Upper lobe of left lung (tissue), 6 donors: ENCODE measurements around the gene SMTNL2. TPM values are rescaled to one million over a fixed set of nuclear protein-coding genes. Genes with fewer than 3 reads are reported as not detected.

Experiments
- ATAC-seq, 2 donors: fragments of 200-7000 bp; cut with Tn5 transposase; one replicate each; pipeline ENCODE4 v1.9.1; 2022; ENCODE audit warnings: mild to moderate bottlenecking in 2 of 2, moderate library complexity in 2 of 2; ENCODE audit not compliant: low FRiP score in 2 of 2
- DNase-seq, 2 donors: peaks; one replicate each; pipeline ENCODE4 v3.0.0-alpha.2; 2019 to 2020
- H3K27ac ChIP-seq, 4 donors: fragments of 200-600 bp; sonication (generic); one replicate each; pipeline ENCODE4 v1.5.1; 2016 to 2019
- H3K27me3 ChIP-seq, 4 donors: fragments of 200-600 bp; sonication (generic); one replicate each; pipeline ENCODE4 v1.5.1; 2017 to 2019
- H3K36me3 ChIP-seq, 4 donors: fragments of 200-600 bp; sonication (generic); one replicate each; pipeline ENCODE4 v1.5.1; 2016 to 2019
- H3K4me1 ChIP-seq, 4 donors: fragments of 200-600 bp; sonication (generic); one replicate each; pipeline ENCODE4 v1.5.1; 2018 to 2019
- H3K4me3 ChIP-seq, 4 donors: fragments of 200-600 bp; sonication (generic); one replicate each; pipeline ENCODE4 v1.5.1; 2017 to 2019; ENCODE audit warnings: mild to moderate bottlenecking in 2 of 4, moderate library complexity in 1 of 4
- H3K9me3 ChIP-seq, 4 donors: fragments of 200-600 bp; sonication (generic); one replicate each; pipeline ENCODE4 v1.5.1; 2018 to 2019
- EP300 ChIP-seq, 4 donors: sonication (generic); formaldehyde crosslinking; IDR thresholded peaks; one replicate each; pipeline ENCODE4 v1.5.1; 2017; ENCODE audit warnings: antibody characterized with exemption in 4 of 4, control low read depth in 2 of 4
- POLR2A ChIP-seq, 4 donors: fragments of 450-650 bp; IDR thresholded peaks; one replicate each; pipeline ENCODE4 v1.5.1; 2016 to 2017; ENCODE audit warnings: antibody characterized with exemption in 4 of 4, mild to moderate bottlenecking in 2 of 4
- POLR2AphosphoS5 ChIP-seq, 2 donors: sonication (generic); formaldehyde crosslinking; IDR thresholded peaks; one replicate each; pipeline ENCODE4 v1.5.1; 2017; ENCODE audit warnings: antibody characterized with exemption in 2 of 2
- WGBS, 2 donors: methylation state at CpG; one replicate each; pipeline ENCODE4 v1.1.5; 2017 to 2018; 5-methylcytosine and 5-hydroxymethylcytosine counted together
- total RNA-seq, 6 donors: library from RNA; depleted of rRNA in 4 of 6; stranded (reverse); fragments of >200 nt in 4 of 6; gene quantifications; one replicate each; pipeline versions ENCODE4 v1.1.0 to v1.2.1, GENCODE V29; 2016 to 2021
- TF ChIP-seq, protein P1 (sequence below), 6 experiments: fragments of 450-650 bp in 4 of 6; fragments of 200-600 bp in 2 of 6; sonication (generic) in 2 of 6; IDR thresholded peaks; one replicate each; pipeline ENCODE4 v1.5.1; 2016 to 2019; ENCODE audit warnings: antibody characterized with exemption in 6 of 6
- donor health status: DM: no; HTN: no; CAD: no; lungs with moderate emphysema.
- donor health status: DM: no; HTN: yes; CAD: no; lungs with severe emphysema.

SMTNL2 gene
- total RNA-seq, 6 donors from 2014 or later, result 0.49 to 7.3 (median 3.6) TPM

DNA sequence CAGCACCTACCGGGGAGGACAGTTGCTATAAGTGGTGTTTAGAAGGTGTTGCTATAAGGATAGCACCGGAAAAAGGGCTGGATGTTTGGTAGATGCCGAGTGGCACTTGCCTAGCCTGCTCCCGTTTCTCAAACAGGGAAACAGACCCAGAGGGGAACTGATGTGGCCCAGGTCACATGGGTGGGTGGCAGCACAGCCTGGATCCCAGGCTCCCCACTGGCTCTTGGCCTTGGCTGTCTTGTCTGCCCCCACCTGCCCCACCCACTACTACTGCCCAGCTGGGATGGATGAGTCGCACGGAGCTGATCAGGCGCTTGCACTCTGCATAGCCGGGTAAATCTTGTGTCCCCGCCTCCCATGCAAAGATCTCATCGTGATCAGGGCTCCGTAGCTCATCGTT, 7.2 kb downstream of the SMTNL2 start:
- TF ChIP-seq POLR2AphosphoS5 (IDR thresholded peaks at IDR 0.05) (peak in 1 of 2 donors; percentile 17), EP300 (IDR thresholded peaks at IDR 0.05) (no peak)
- Histone ChIP-seq H3K27ac (peak overlapping the region in 3 of 4 donors; percentile 10 to 39 (median 16)), H3K9me3 (no peaks in the 10 kb centered on the region), H3K36me3 (no peaks in the 10 kb centered on the region), H3K27me3 (no peaks in the 10 kb centered on the region), H3K4me1 (peaks cover 6 to 13% (median 8%) of the 10 kb centered on the region in 4 donors), H3K4me3 (no peak overlapping the region)
- WGBS, 2 donors, result 61 to 69% methylated on average over 9 to 12 of the region's 12 CpGs
- DNase-seq, result no peak
- peak in 1 of 2 donors; percentile 25 for ATAC-seq

DNA sequence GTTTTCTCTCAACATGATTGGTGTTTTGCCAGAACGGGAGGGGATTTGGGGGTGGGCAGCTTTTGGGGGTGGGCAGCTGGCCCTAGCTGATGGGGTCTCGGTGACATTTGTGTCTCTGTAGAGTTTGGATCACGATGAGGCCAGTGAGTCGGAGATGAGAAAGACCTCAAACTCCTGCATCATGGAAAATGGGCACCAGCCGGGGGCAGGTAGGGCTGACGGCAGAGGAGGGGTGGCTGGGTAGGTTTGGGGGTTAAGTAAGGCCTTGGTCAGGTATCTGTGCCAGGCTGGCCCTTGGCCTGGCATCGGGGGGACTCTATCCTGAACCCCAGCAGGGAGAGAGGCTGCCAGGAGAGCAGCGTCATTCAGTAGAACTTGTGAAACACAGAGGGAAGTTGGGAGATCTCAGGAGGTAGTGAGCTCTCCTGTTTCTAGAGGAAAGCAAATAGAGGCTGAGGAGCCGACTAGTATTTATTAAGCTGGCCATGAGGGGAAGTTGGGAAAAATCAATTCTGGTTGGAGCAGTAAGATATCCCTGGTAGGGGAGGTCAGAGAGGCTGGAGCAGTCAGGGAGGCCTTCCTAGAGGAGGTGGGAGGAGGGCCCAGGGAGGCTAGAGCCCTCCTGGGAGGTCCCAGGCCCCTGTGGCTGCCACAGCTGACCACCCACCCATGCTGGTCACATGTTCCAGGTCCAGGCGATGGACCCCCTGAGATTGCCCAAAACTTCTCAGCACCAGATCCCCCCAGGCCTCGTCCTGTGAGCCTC, 8.1 kb downstream of the SMTNL2 start:
- H3K9me3 ChIP-seq, result no peaks in the 10 kb centered on the region
- H3K4me3 ChIP-seq, result no peak overlapping the region
- peaks cover 6 to 13% (median 8%) of the 10 kb centered on the region in 4 donors for H3K4me1 ChIP-seq
- DNase-seq, result no peak
- TF ChIP-seq POLR2AphosphoS5 (IDR thresholded peaks at IDR 0.05) (no peak), POLR2A (IDR thresholded peaks at IDR 0.05) (no peak), EP300 (IDR thresholded peaks at IDR 0.05) (no peak)
- TF ChIP-seq, protein P1, sequence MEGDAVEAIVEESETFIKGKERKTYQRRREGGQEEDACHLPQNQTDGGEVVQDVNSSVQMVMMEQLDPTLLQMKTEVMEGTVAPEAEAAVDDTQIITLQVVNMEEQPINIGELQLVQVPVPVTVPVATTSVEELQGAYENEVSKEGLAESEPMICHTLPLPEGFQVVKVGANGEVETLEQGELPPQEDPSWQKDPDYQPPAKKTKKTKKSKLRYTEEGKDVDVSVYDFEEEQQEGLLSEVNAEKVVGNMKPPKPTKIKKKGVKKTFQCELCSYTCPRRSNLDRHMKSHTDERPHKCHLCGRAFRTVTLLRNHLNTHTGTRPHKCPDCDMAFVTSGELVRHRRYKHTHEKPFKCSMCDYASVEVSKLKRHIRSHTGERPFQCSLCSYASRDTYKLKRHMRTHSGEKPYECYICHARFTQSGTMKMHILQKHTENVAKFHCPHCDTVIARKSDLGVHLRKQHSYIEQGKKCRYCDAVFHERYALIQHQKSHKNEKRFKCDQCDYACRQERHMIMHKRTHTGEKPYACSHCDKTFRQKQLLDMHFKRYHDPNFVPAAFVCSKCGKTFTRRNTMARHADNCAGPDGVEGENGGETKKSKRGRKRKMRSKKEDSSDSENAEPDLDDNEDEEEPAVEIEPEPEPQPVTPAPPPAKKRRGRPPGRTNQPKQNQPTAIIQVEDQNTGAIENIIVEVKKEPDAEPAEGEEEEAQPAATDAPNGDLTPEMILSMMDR (IDR thresholded peaks at IDR 0.05), result no peak
- no peak for ATAC-seq
- H3K27me3 ChIP-seq, result no peaks in the 10 kb centered on the region
- WGBS, 2 donors, result 78 to 83% methylated on average over 10 to 11 of the region's 11 CpGs
- peak overlapping the region in 3 of 4 donors; percentile 16 to 39 (median 28) for H3K27ac ChIP-seq
- H3K36me3 ChIP-seq, result no peaks in the 10 kb centered on the region

GRCh38 chr17:4593021-4593421, 8.7 kb downstream of the SMTNL2 start:
- ATAC-seq, result no peak
- Histone ChIP-seq H3K4me3 (no peak overlapping the region), H3K27ac (peak overlapping the region in 3 of 4 donors; percentile 9 to 39 (median 28)), H3K27me3 (no peaks in the 10 kb centered on the region), H3K9me3 (no peaks in the 10 kb centered on the region), H3K4me1 (peaks cover 6 to 13% (median 8%) of the 10 kb centered on the region in 4 donors), H3K36me3 (no peaks in the 10 kb centered on the region)
- no peak for DNase-seq
- 89 to 92% methylated on average over 7 to 14 of the region's 14 CpGs for WGBS, 2 donors
- TF ChIP-seq POLR2AphosphoS5 (IDR thresholded peaks at IDR 0.05) (no peak), POLR2A (IDR thresholded peaks at IDR 0.05) (no peak), EP300 (IDR thresholded peaks at IDR 0.05) (no peak)
- TF ChIP-seq, protein P1 (IDR thresholded peaks at IDR 0.05), result no peak

GRCh38 chr17:4594406-4594805, 10.1 kb downstream of the SMTNL2 start:
- DNase-seq, result no peak

More at GRCh38 chr17:4594406-4594805, 10.1 kb downstream of the SMTNL2 start:
- H3K4me1 ChIP-seq, result peaks cover 6 to 13% (median 8%) of the 10 kb centered on the region in 4 donors
- no peaks in the 10 kb centered on the region for H3K27me3 ChIP-seq
- 88 to 93% methylated on average over 7 of the region's 7 CpGs for whole genome bisulfite sequencing, 2 donors
- no peaks in the 10 kb centered on the region for H3K36me3 ChIP-seq
- H3K27ac ChIP-seq, result peak overlapping the region in 3 of 4 donors; percentile 21 to 27 (median 25)
- H3K4me3 ChIP-seq, result no peak overlapping the region
- TF ChIP-seq POLR2A (IDR thresholded peaks at IDR 0.05), result no peak
- TF ChIP-seq EP300 (IDR thresholded peaks at IDR 0.05), result no peak
- no peak for TF ChIP-seq POLR2AphosphoS5 (IDR thresholded peaks at IDR 0.05)
- TF ChIP-seq, protein P1 (IDR thresholded peaks at IDR 0.05), result no peak
- ATAC-seq, result no peak
- no peaks in the 10 kb centered on the region for H3K9me3 ChIP-seq
